Nephron (organoid): ENCODE measurements around the gene COL17A1.

Source experiments
- H3K27ac Mint-ChIP-seq, 3 experiments: 2 replicates each; pipeline ENCODE4 v1.8.0; 2020; ENCODE audit warnings: mixed read lengths in 3 of 3, mild to moderate bottlenecking in 2 of 3, moderate library complexity in 1 of 3
- H3K27me3 Mint-ChIP-seq: 2 replicates; pipeline ENCODE4 v1.8.0; 2021; ENCODE audit warnings: low read depth, mild to moderate bottlenecking, moderate library complexity, mixed read lengths
- H3K36me3 Mint-ChIP-seq: 2 replicates; pipeline ENCODE4 v1.8.0; 2020; ENCODE audit warnings: low read depth, mixed read lengths
- H3K4me1 Mint-ChIP-seq: 2 replicates; pipeline ENCODE4 v1.8.0; 2020; ENCODE audit warnings: mixed read lengths
- H3K4me3 Mint-ChIP-seq, 3 experiments: 2 replicates each; pipeline ENCODE4 v1.8.0; 2020; ENCODE audit warnings: mild to moderate bottlenecking in 3 of 3, mixed read lengths in 3 of 3, moderate library complexity in 2 of 3
- H3K9me3 Mint-ChIP-seq: 2 replicates; pipeline ENCODE4 v1.8.0; 2020; ENCODE audit warnings: mixed read lengths
- CTCF ChIP-seq, 3 experiments: fragments of 200-600 bp; sonication (generic); IDR thresholded peaks; one replicate each; pipeline ENCODE4 v1.5.0; 2021; ENCODE audit warnings: antibody characterized with exemption in 3 of 3; ENCODE audit not compliant: unreplicated experiment in 3 of 3

Gene COL17A1

DNA sequence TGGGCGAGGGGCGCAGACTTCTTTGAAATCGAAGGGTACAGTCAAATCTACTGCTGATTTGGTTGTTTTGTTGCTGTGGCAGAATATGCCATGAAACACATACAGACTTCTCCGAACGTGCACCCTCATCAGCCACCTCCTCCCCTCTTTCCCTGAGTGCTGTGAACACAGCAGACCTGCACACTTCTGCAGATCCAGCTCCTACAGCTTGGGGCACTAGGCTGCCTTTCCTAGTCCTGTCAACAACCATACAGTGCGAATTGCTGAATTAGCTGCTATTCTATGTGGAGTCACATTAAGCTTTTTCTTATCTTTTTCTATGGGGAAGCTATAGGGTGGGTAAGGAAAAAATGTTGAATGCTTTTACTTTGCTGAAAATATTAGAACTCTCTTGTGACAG is 57.5 kb downstream of the COL17A1 start:
- H3K36me3 Mint-ChIP-seq: peaks cover 45% of the 10 kb centered on the region
- H3K4me3 Mint-ChIP-seq: no peak overlapping the region
- no peaks in the 10 kb centered on the region for H3K4me1 Mint-ChIP-seq
- H3K27ac Mint-ChIP-seq: peak overlapping the region in 2 of 3 experiments; percentile 40 to 75
- H3K27me3 Mint-ChIP-seq: no peaks in the 10 kb centered on the region
- H3K9me3 Mint-ChIP-seq: no peaks in the 10 kb centered on the region
- TF ChIP-seq CTCF (IDR thresholded peaks at IDR 0.05; ENCODE audit: unreplicated experiment in 3 of 3): peak; percentile 53 to 62 (median 61)

GRCh38 chr10:104026762-104027161 is 58.9 kb downstream of the COL17A1 start:
- Mint-ChIP-seq H3K4me1 (no peaks in the 10 kb centered on the region), H3K36me3 (peaks cover 51% of the 10 kb centered on the region), H3K27ac (peak overlapping the region; percentile 50 to 83 (median 75)), H3K27me3 (no peaks in the 10 kb centered on the region), H3K4me3 (no peak overlapping the region), H3K9me3 (no peaks in the 10 kb centered on the region)
- no peak for TF ChIP-seq CTCF (IDR thresholded peaks at IDR 0.05; ENCODE audit: unreplicated experiment in 3 of 3)

GRCh38 chr10:104025524-104025923 is 60.2 kb downstream of the COL17A1 start:
- Mint-ChIP-seq H3K27ac (no peak overlapping the region), H3K4me3 (no peak overlapping the region), H3K9me3 (no peaks in the 10 kb centered on the region), H3K36me3 (peaks cover 55% of the 10 kb centered on the region), H3K4me1 (no peaks in the 10 kb centered on the region), H3K27me3 (no peaks in the 10 kb centered on the region)
- no peak for TF ChIP-seq CTCF (IDR thresholded peaks at IDR 0.05; ENCODE audit: unreplicated experiment in 3 of 3)

- no peaks in the 10 kb centered on the region for H3K4me1 Mint-ChIP-seq
- no peaks in the 10 kb centered on the region for H3K9me3 Mint-ChIP-seq
- no peaks in the 10 kb centered on the region for H3K27me3 Mint-ChIP-seq
- no peak overlapping the region for H3K27ac Mint-ChIP-seq
- no peak for TF ChIP-seq CTCF (IDR thresholded peaks at IDR 0.05; ENCODE audit: unreplicated experiment in 3 of 3)
- H3K4me3 Mint-ChIP-seq: no peak overlapping the region
- H3K36me3 Mint-ChIP-seq: peaks cover 70% of the 10 kb centered on the region
These were observed 63.7 kb downstream of the COL17A1 start for GRCh38 chr10:104022026-104022425.

- H3K9me3 Mint-ChIP-seq: no peaks in the 10 kb centered on the region
- H3K27ac Mint-ChIP-seq: no peak overlapping the region
- no peak overlapping the region for H3K4me3 Mint-ChIP-seq
- H3K27me3 Mint-ChIP-seq: no peaks in the 10 kb centered on the region
- H3K36me3 Mint-ChIP-seq: peaks cover 72% of the 10 kb centered on the region
- TF ChIP-seq CTCF (IDR thresholded peaks at IDR 0.05; ENCODE audit: unreplicated experiment in 3 of 3): no peak
- H3K4me1 Mint-ChIP-seq: no peaks in the 10 kb centered on the region
These were observed 64.4 kb downstream of the COL17A1 start for GRCh38 chr10:104021246-104021645.

DNA sequence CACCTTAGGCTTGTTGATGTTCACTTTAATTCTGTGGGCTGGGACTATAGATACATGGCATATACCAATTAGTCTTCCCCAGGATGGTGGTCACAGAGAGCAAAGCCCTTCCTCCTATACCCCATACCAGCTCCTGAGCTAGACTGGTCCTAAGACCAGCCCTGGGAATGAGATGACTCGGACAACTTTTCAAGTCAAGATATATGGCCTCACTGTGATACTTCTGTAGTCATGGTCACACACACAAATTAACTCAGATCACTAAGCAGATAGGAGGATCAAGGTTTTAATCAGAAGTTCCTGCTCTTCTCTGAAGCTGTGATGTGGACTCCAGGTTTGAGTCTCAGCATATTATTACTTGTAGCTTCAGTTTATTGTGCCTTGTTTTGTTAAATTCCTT is 65.7 kb downstream of the COL17A1 start:
- H3K4me3 Mint-ChIP-seq: no peak overlapping the region
- no peaks in the 10 kb centered on the region for H3K9me3 Mint-ChIP-seq
- H3K27ac Mint-ChIP-seq: no peak overlapping the region
- H3K4me1 Mint-ChIP-seq: no peaks in the 10 kb centered on the region
- no peaks in the 10 kb centered on the region for H3K27me3 Mint-ChIP-seq
- no peak for TF ChIP-seq CTCF (IDR thresholded peaks at IDR 0.05; ENCODE audit: unreplicated experiment in 3 of 3)
- peaks cover 65% of the 10 kb centered on the region for H3K36me3 Mint-ChIP-seq
